ENCODE results near the gene TOR1A. TPM values are rescaled to one million over a fixed set of nuclear protein-coding genes. Genes with fewer than 3 reads are reported as not detected.

Gene TOR1A
- total and polyA plus RNA-seq, 8 donors = 8.9 to 17.5 (median 12.2) TPM

GRCh38 chr9:129868023-129868871 is 44.3 kb upstream of the TOR1A start:
- Histone ChIP-seq H3K36me3 (peaks cover 0 to 4% (median 0%) of the 10 kb centered on the region in 3 donors), H3K27me3 (no peaks in the 10 kb centered on the region), H3K27ac (no peak overlapping the region), H3K4me1 (no peaks in the 10 kb centered on the region), H3K9me3 (no peaks in the 10 kb centered on the region), H3K4me3 (no peak overlapping the region)
- whole genome bisulfite sequencing, 2 donors = 88 to 89% methylated on average over 48 of the region's 48 CpGs
- no peak for ATAC-seq
- intact Hi-C loops (cut with DNase I) = no loop called here
- no peak for TF ChIP-seq CTCF (IDR thresholded peaks at IDR 0.05)
- FAIRE-seq = no peak
- DNase-seq = peak in 1 of 6 donors; percentile 69

GRCh38 chr9:129867136-129868022 is 43.4 kb upstream of the TOR1A start:
- FAIRE-seq (no peak), ATAC-seq (no peak), DNase-seq (no peak)
- intact Hi-C loops (cut with DNase I) = no loop called here
- H3K36me3 ChIP-seq = peaks cover 0 to 4% (median 0%) of the 10 kb centered on the region in 3 donors
- H3K27ac ChIP-seq = no peak overlapping the region
- WGBS, 2 donors = 77% methylated on average over 17 of the region's 17 CpGs
- no peaks in the 10 kb centered on the region for H3K9me3 ChIP-seq
- H3K4me1 ChIP-seq = no peaks in the 10 kb centered on the region
- no peaks in the 10 kb centered on the region for H3K27me3 ChIP-seq
- no peak overlapping the region for H3K4me3 ChIP-seq
- TF ChIP-seq CTCF (IDR thresholded peaks at IDR 0.05) = no peak

GRCh38 chr9:129866394-129867135 is 42.6 kb upstream of the TOR1A start:
- 83% methylated on average over 17 of the region's 17 CpGs for WGBS, 2 donors
- Histone ChIP-seq H3K9me3 (no peaks in the 10 kb centered on the region), H3K36me3 (peaks cover 0 to 7% (median 0%) of the 10 kb centered on the region in 3 donors), H3K27me3 (no peaks in the 10 kb centered on the region), H3K27ac (no peak overlapping the region), H3K4me1 (no peaks in the 10 kb centered on the region), H3K4me3 (no peak overlapping the region)
- no peak for TF ChIP-seq CTCF (IDR thresholded peaks at IDR 0.05)
- FAIRE-seq (no peak), ATAC-seq (no peak), DNase-seq (no peak)
- intact Hi-C loops (cut with DNase I) = no loop called here

- Histone ChIP-seq H3K4me3 (no peak overlapping the region), H3K27me3 (no peaks in the 10 kb centered on the region), H3K27ac (no peak overlapping the region), H3K4me1 (no peaks in the 10 kb centered on the region), H3K36me3 (peaks cover 0 to 15% (median 0%) of the 10 kb centered on the region in 3 donors), H3K9me3 (no peaks in the 10 kb centered on the region)
- DNase-seq = no peak
- intact Hi-C loops (cut with DNase I) = no loop called here
- 74 to 80% methylated on average over 14 of the region's 14 CpGs for WGBS, 2 donors
- FAIRE-seq = no peak
- TF ChIP-seq CTCF (IDR thresholded peaks at IDR 0.05) = no peak
- no peak for ATAC-seq
Observed at GRCh38 chr9:129865668-129866320, 41.9 kb upstream of the TOR1A start.

All from pancreas (tissue), 10 donors.